ENCODE results near the gene SPAG16. TPM values are rescaled to one million over a fixed set of nuclear protein-coding genes. Genes with fewer than 3 reads are reported as not detected.

Gene SPAG16
- total and polyA plus RNA-seq, 3 donors from 2014 or later, result 69.7 to 111 (median 80.7) TPM

DNA sequence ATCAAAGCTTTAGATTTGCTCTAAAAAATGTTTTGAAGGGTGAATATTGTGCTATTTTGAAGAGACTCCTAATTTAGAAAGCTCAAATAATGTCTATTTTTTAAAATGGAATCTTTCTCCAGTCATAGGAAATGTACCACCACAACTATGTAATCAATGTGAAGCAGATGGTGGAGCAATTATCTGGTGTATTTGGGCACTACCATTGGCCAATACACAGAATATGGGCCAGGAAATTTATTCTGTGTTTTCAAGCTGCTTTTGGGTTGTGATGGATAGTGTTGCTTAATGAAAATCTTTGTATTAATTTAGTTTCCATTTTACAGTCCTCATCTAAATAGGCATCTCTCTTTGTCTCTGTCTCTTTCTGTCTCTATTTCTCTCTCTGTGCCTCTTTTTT lies 1109.5 kb downstream of the SPAG16 start:
- no peak for TF ChIP-seq POLR2A (IDR thresholded peaks at IDR 0.05)
- TF ChIP-seq, protein P1, sequence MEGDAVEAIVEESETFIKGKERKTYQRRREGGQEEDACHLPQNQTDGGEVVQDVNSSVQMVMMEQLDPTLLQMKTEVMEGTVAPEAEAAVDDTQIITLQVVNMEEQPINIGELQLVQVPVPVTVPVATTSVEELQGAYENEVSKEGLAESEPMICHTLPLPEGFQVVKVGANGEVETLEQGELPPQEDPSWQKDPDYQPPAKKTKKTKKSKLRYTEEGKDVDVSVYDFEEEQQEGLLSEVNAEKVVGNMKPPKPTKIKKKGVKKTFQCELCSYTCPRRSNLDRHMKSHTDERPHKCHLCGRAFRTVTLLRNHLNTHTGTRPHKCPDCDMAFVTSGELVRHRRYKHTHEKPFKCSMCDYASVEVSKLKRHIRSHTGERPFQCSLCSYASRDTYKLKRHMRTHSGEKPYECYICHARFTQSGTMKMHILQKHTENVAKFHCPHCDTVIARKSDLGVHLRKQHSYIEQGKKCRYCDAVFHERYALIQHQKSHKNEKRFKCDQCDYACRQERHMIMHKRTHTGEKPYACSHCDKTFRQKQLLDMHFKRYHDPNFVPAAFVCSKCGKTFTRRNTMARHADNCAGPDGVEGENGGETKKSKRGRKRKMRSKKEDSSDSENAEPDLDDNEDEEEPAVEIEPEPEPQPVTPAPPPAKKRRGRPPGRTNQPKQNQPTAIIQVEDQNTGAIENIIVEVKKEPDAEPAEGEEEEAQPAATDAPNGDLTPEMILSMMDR (IDR thresholded peaks at IDR 0.05), result no peak
- intact Hi-C loops (cut with DNase I; ENCODE audit: low total_unique reads), result no loop called here
- Histone ChIP-seq H3K4me3 (no peak overlapping the region), H3K4me1 (no peaks in the 10 kb centered on the region), H3K9me3 (no peaks in the 10 kb centered on the region), H3K27me3 (no peaks in the 10 kb centered on the region), H3K36me3 (ENCODE audit: low read depth, missing control alignments) (no peaks in the 10 kb centered on the region), H3K27ac (no peak overlapping the region)
- no peak for DNase-seq

DNA sequence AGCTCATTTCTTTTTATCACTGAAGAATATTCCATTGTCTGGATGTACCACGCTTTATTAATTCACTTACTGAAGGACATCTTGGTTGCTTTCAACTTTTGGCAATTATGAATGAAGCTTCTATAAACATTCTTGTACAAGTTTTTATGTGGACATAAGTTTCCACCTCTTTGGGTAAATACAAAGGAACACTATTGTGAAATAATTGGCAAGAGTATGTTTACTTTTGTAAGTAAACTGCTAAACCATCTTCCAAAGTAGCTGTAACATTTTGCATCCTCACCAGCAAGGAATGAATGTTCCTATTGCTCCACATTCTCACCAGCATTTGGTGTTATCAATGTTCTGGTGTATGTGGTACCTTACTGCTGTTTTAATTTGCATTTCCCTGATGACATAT lies 1110.8 kb downstream of the SPAG16 start:
- 74 to 77% methylated on average over 1 of the region's 1 CpG for WGBS, 2 donors
- Histone ChIP-seq H3K9me3 (no peaks in the 10 kb centered on the region), H3K4me1 (no peaks in the 10 kb centered on the region), H3K27me3 (no peaks in the 10 kb centered on the region), H3K36me3 (ENCODE audit: low read depth, missing control alignments) (no peaks in the 10 kb centered on the region), H3K4me3 (no peak overlapping the region), H3K27ac (no peak overlapping the region)
- no peak for DNase-seq
- no peak for TF ChIP-seq POLR2A (IDR thresholded peaks at IDR 0.05)
- TF ChIP-seq, protein P1 (IDR thresholded peaks at IDR 0.05), result no peak
- intact Hi-C loops (cut with DNase I; ENCODE audit: low total_unique reads), result no loop called here

DNA sequence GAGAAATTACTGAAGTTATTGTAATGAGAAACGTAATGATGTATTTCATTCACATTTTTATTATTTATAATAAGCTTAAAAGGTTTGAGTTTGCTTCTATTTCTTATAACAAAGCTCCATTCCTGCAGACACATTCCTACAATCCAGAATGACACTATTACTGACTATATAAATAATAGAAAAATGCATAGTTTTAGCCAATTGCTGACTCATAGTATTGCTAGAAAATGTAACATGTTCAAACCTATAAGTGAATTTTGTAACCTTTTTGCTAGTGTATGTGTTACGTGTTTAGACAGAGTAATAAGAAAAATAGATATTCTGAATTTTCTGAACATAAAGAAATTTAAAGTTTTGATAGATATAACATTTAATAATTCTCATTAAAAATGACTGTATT lies 1117.3 kb downstream of the SPAG16 start:
- H3K27ac ChIP-seq, result no peak overlapping the region
- no peak for DNase-seq
- no peaks in the 10 kb centered on the region for H3K4me1 ChIP-seq
- TF ChIP-seq, protein P1 (IDR thresholded peaks at IDR 0.05), result no peak
- TF ChIP-seq POLR2A (IDR thresholded peaks at IDR 0.05), result no peak
- H3K36me3 ChIP-seq (ENCODE audit: low read depth, missing control alignments), result no peaks in the 10 kb centered on the region
- 79 to 85% methylated on average over 2 of the region's 2 CpGs for WGBS, 2 donors
- H3K9me3 ChIP-seq, result no peaks in the 10 kb centered on the region
- H3K4me3 ChIP-seq, result no peak overlapping the region
- no peaks in the 10 kb centered on the region for H3K27me3 ChIP-seq
- intact Hi-C loops (cut with DNase I; ENCODE audit: low total_unique reads), result no loop called here

DNA sequence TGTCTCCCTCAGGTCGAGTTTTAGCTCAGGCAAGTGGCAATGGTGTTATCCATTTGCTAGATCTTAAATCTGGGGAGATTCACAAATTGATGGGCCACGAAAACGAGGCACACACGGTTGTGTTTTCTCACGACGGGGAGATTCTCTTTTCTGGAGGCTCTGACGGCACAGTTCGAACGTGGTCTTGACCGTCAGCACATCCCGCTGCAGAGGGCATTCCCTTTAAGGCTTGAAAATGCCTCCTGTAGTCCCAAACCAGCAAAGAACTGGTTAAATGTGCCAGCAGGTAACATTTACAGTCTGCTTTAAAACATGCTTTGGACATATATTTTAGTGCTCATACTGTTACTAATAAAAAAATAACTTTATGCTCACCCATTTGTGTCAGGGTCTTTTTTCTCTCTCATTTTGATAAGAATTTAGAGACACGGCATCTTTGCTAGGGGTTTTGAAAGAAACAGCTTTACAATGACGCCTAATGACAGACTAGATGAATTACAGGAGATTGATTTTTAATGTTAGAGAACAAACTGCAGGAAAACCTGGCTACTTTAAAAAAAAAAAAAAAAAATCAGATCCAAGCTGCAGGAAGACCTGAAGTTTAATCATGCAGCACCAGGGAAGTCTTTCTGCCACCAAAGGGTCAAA lies 1126.0 kb downstream of the SPAG16 start:
- H3K27me3 ChIP-seq, result no peaks in the 10 kb centered on the region
- no peaks in the 10 kb centered on the region for H3K4me1 ChIP-seq
- H3K36me3 ChIP-seq (ENCODE audit: low read depth, missing control alignments), result no peaks in the 10 kb centered on the region
- no peak overlapping the region for H3K4me3 ChIP-seq
- no peak for TF ChIP-seq POLR2A (IDR thresholded peaks at IDR 0.05)
- TF ChIP-seq, protein P1 (IDR thresholded peaks at IDR 0.05), result no peak
- 35 to 45% methylated on average over 13 of the region's 13 CpGs for WGBS, 2 donors
- intact Hi-C loops (cut with DNase I; ENCODE audit: low total_unique reads), result no loop called here
- no peak for DNase-seq
- H3K9me3 ChIP-seq, result no peaks in the 10 kb centered on the region
- H3K27ac ChIP-seq, result no peak overlapping the region

DNA sequence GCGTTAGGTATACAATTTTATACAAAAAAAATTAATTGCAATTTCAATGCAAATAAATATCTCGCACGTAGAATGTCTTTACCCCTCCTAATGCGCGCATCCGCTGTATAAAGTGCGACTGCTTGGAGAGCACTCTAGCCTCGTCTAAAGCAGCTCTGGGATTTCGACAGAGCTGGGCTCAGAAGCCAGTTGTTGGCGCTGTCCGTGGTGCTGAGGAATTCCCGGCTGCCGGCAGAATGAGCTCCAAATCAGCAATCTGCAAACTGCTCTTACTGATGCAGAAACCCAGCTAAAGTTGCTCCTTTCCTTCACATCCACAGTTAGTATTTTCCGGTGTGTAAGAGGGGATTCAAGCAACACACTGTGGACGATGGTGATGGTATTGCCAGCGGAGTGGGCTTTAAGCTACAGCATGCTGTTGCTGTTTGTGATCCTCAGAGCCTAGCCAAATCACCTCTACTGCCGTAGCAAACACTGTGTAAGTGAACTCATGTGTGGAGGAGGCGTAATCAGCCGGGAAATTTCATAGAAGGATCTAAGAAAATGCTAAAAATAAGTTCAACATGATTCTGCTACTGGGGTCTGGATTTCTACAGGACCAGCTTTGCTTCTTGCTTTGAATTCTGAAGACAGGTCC lies 1126.8 kb downstream of the SPAG16 start, which contains the start of gene VWC2L:
TSS of gene VWC2L (plus strand) at position 137 of the 637 bp plus-strand sequence. CDS start 3,140 bp downstream, outside the sequence.
- DNase-seq, result peak; percentile 87
- intact Hi-C loops (cut with DNase I; ENCODE audit: low total_unique reads), result no loop called here
- no peak for TF ChIP-seq POLR2A (IDR thresholded peaks at IDR 0.05)
- TF ChIP-seq, protein P1 (IDR thresholded peaks at IDR 0.05), result no peak
- WGBS, 2 donors, result 5% methylated on average over 19 of the region's 19 CpGs
- H3K4me3 ChIP-seq, result no peak within 1 kb of the TSS
- no peaks in the 10 kb centered on the region for H3K4me1 ChIP-seq
- H3K27ac ChIP-seq, result no peak within 1 kb of the TSS
- no peaks in the 10 kb centered on the region for H3K9me3 ChIP-seq
- no peaks in the 10 kb centered on the region for H3K36me3 ChIP-seq (ENCODE audit: low read depth, missing control alignments)
- H3K27me3 ChIP-seq, result no peaks in the 10 kb centered on the region

All from testis (tissue), 3 donors.